Psoas muscle (tissue), 8 donors: ENCODE measurements around the gene ACOXL. TPM values are rescaled to one million over a fixed set of nuclear protein-coding genes. Genes with fewer than 3 reads are reported as not detected.

Source experiments
- ATAC-seq, 4 donors: fragments of 200-7000 bp; cut with Tn5 transposase; one replicate each; pipeline ENCODE4 v1.9.1; 2020; ENCODE audit warnings: moderate library complexity in 3 of 4, mild to moderate bottlenecking in 2 of 4
- DNase-seq, 2 donors: peaks; one replicate each; pipeline ENCODE4 v3.0.0-alpha.2; 2020
- H3K27ac ChIP-seq: fragments of 200-600 bp; one replicate; pipeline ENCODE4 v1.8.0; 2022
- H3K27me3 ChIP-seq, 3 donors: fragments of 200-600 bp in 1 of 3; one replicate each; pipeline versions ENCODE4 v1.6.1 to v1.8.0; 2013 to 2022; ENCODE audit warnings: low read length in 2 of 3, mild to moderate bottlenecking in 2 of 3, moderate library complexity in 1 of 3; ENCODE audit not compliant: insufficient read depth in 3 of 3
- H3K36me3 ChIP-seq, 2 donors: fragments of 200-600 bp in 1 of 2; one replicate each; pipeline versions ENCODE4 v1.6.1 to v1.8.0; 2013 to 2022; ENCODE audit warnings: low read depth in 1 of 2, mild to moderate bottlenecking in 1 of 2, moderate library complexity in 1 of 2; ENCODE audit not compliant: insufficient read depth in 1 of 2
- H3K4me1 ChIP-seq: fragments of 200-600 bp; one replicate; pipeline ENCODE4 v1.8.0; 2022
- H3K4me3 ChIP-seq: fragments of 200-600 bp; one replicate; pipeline ENCODE4 v1.8.0; 2022; ENCODE audit warnings: mild to moderate bottlenecking
- H3K9me3 ChIP-seq: fragments of 200-600 bp; one replicate; pipeline ENCODE4 v1.8.0; 2022
- WGBS, 3 donors: extraction: QIAGEN DNeasy Blood & Tissue Kit; methylation state at CpG; one replicate each; pipeline versions ENCODE4 v1.1.6 to v1.1.7; 2013; 5-methylcytosine and 5-hydroxymethylcytosine counted together
- intact Hi-C, 2 donors: fragments of 100-400 bp; cut with DNase I; formaldehyde crosslinking; loops; one replicate each; pipeline versions ENCODE4 v1.11.0 to v1.14.2; 2022
- polyA plus RNA-seq, 3 donors: library from polyadenylated mRNA; stranded (reverse); fragments of 200-250 nt; gene quantifications; one replicate each; pipeline ENCODE4 v1.2.3, GENCODE V29; 2013
- total RNA-seq, 4 donors: library from RNA; stranded (reverse); fragmentation: NEBNext Ultra II Directional in 2 of 4; extraction: Animal tissue kit (Norgen Biotek cat#: 25700) in 2 of 4; gene quantifications; one replicate each; pipeline versions ENCODE4 v1.2.1 to v1.2.4, GENCODE V29; 2021 to 2023
- TF ChIP-seq, protein P1 (sequence below): fragments of 200-600 bp; IDR thresholded peaks from one replicate; pipeline ENCODE4 v1.8.0; 2022; ENCODE audit warnings: antibody characterized with exemption
- donor health status: healthy with polysubstance abuse.
- donor health status: DM: no; HTN: no; CAD: no; lungs with moderate emphysema.
- donor health status: Bipolar disorder and iron deficiency.
- donor health status: healthy.
- donor health status: DM: yes; HTN: yes; CAD: no.
- donor health status: DM: no; HTN: no; CAD: no.
- donor health status: DM: no; HTN: no; CAD: no.
- donor health status: DM: yes; HTN: yes; CAD: no.

Gene ACOXL
- total and polyA plus RNA-seq, 7 donors: 0.01 TPM; not detected in 6

DNA sequence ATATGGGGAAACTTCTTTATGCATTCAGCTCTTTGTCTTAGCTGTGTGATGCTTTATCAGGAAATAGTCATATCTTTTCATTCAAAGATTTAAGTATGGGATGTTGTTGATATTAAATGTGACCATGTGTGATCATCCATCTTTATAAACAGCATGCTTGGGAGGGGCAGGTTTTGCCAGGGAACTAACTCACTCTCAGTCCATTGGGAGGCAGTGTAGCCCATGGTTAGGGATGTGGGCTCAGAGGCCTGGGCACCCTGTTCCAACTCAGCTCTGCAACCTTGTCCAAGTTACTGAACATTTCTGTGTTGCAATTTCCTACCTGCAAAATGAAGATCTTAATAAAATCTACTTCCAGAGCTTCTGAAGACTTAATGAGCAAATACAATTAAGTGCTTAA, 296.3 kb downstream of the ACOXL start:
- H3K36me3 ChIP-seq: no peaks in the 10 kb centered on the region
- no peak overlapping the region for H3K27ac ChIP-seq
- no peaks in the 10 kb centered on the region for H3K9me3 ChIP-seq
- H3K4me1 ChIP-seq: peaks cover 4% of the 10 kb centered on the region
- no peaks in the 10 kb centered on the region for H3K27me3 ChIP-seq
- H3K4me3 ChIP-seq: no peak overlapping the region
- DNase-seq (no peak), ATAC-seq (no peak)
- intact Hi-C loops: no loop called here
- TF ChIP-seq, protein P1, sequence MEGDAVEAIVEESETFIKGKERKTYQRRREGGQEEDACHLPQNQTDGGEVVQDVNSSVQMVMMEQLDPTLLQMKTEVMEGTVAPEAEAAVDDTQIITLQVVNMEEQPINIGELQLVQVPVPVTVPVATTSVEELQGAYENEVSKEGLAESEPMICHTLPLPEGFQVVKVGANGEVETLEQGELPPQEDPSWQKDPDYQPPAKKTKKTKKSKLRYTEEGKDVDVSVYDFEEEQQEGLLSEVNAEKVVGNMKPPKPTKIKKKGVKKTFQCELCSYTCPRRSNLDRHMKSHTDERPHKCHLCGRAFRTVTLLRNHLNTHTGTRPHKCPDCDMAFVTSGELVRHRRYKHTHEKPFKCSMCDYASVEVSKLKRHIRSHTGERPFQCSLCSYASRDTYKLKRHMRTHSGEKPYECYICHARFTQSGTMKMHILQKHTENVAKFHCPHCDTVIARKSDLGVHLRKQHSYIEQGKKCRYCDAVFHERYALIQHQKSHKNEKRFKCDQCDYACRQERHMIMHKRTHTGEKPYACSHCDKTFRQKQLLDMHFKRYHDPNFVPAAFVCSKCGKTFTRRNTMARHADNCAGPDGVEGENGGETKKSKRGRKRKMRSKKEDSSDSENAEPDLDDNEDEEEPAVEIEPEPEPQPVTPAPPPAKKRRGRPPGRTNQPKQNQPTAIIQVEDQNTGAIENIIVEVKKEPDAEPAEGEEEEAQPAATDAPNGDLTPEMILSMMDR: no peak

DNA sequence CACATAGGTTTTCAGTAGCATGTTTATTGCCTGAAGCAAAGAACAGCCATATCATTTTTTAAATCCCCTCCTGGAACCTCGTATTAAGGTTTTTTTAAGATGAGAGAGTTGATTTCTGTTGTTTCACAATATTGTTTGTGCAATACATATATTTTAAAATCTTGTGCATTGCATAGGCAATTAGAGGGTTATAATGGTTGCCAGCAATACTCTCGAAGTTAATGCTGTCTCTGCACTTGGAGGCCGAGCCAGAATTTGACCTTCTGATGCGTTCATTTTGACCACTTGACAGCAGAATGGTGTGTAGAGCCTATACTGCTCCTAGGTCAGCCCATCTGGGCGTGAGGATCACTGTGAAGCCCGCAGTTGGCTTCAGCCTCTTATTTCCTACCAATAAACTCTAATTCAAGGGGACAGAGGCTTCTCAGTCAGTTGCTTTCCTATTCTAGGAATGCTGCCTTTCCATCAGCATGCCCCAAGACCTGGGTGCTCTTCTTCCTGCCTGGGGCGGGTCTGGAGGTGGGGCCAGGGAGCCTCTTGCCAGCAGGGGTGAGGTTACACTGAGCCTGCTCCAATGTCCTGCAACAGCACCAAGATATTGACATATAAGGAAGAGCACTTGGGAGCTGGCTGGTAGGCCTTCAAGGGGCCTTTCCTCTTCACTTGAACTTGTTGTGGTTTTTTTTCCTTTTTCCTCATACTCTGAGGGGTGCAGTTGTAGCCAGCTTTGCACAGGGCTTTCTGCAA, 297.0 kb downstream of the ACOXL start:
- DNase-seq (no peak), ATAC-seq (no peak)
- Histone ChIP-seq H3K27me3 (no peaks in the 10 kb centered on the region), H3K9me3 (no peaks in the 10 kb centered on the region), H3K27ac (no peak overlapping the region), H3K4me3 (no peak overlapping the region), H3K4me1 (peaks cover 4% of the 10 kb centered on the region), H3K36me3 (no peaks in the 10 kb centered on the region)
- TF ChIP-seq, protein P1: no peak
- WGBS, 3 donors: 65 to 71% (median 67%) methylated on average over 7 of the region's 7 CpGs
- intact Hi-C loops: no loop called here

DNA sequence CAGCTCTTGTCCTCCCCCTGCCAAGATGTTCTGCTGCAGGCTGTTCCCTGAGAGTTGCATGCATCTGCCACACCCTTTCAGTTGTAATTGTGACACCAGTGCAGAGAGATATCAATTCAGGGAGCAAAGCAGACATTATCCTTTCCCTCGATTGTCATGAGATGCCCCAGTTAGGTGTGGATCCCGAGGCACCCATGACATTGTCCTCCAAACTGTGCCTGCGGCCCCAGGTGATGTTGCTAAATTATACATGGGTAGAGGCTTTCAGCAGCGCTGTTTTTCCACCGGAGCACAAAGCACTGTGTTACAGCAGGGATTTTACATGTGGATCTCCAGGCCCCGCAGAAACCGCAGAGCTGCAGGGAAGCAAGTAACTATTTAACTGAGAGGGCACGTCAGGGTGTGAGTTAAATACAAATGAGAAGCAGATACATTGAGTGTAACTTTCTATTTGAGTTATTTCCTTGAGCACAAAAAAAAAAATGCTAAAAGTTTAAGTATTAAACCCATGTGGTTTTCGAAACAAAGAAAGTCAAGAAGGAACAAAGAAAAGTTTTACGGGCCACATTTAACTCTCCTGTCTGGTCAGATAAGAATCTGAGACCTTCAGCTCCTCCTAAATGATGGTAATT, 298.0 kb downstream of the ACOXL start:
- 79 to 82% (median 81%) methylated on average over 10 of the region's 10 CpGs for WGBS, 3 donors
- intact Hi-C loops: loop anchor here in 1 of 2 donors (1.0 kb wide), 1 partner anchor 189 kb away; no protein-coding TSS in a partner anchor
- ATAC-seq: no peak
- no peak for DNase-seq
- H3K4me1 ChIP-seq: peaks cover 4% of the 10 kb centered on the region
- H3K4me3 ChIP-seq: no peak overlapping the region
- TF ChIP-seq, protein P1: no peak
- H3K27ac ChIP-seq: no peak overlapping the region
- no peaks in the 10 kb centered on the region for H3K9me3 ChIP-seq
- H3K36me3 ChIP-seq: no peaks in the 10 kb centered on the region
- H3K27me3 ChIP-seq: no peaks in the 10 kb centered on the region

DNA sequence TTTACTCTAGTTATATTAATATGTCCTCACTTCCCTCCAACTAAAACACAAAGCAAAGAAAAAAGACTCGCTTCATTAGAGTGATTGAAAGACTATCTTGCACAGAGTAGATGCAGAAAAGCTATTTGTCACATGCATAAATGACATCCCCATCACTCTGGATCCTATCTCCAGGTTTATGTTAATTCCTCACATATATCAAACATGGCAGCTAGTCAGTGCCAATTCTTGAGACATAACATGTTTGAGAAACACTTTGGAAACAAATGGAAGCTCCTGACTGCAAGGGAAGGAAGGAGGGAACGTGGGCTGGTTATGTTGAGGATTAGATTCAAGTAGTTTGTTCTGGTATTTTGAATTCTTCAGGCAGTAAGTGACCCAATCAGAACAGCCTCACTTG, 298.6 kb downstream of the ACOXL start:
- WGBS, 3 donors: 33 to 73% (median 61%) methylated on average over 2 of the region's 2 CpGs
- H3K9me3 ChIP-seq: no peaks in the 10 kb centered on the region
- TF ChIP-seq, protein P1: no peak
- intact Hi-C loops: loop anchor here in 1 of 2 donors (1.0 kb wide), 1 partner anchor 190 kb away; no protein-coding TSS in a partner anchor
- H3K36me3 ChIP-seq: no peaks in the 10 kb centered on the region
- DNase-seq (no peak), ATAC-seq (no peak)
- no peaks in the 10 kb centered on the region for H3K27me3 ChIP-seq
- H3K4me1 ChIP-seq: peaks cover 4% of the 10 kb centered on the region
- no peak overlapping the region for H3K27ac ChIP-seq
- no peak overlapping the region for H3K4me3 ChIP-seq
